Measurements from ENCODE around the gene IL19.

Gene IL19

GRCh38 chr1:206770531-206771337 is at the start of gene IL19:
TSS of gene IL19 (plus strand) at chr1:206770773. CDS start at chr1:206836663, 65,890 bp downstream.
- DNase-seq (ENCODE audit: low read depth) = no peak

- DNase-seq (ENCODE audit: low read depth) = no peak
Observed at GRCh38 chr1:206721454-206721853, 49.1 kb upstream of the IL19 start.

- no peak for DNase-seq (ENCODE audit: low read depth)
Observed at GRCh38 chr1:206722751-206723461, 47.7 kb upstream of the IL19 start.

GRCh38 chr1:206723462-206723804 is 47.1 kb upstream of the IL19 start:
- DNase-seq (ENCODE audit: low read depth) = no peak

- DNase-seq (ENCODE audit: low read depth) = no peak
Observed at GRCh38 chr1:206723805-206724472, 46.6 kb upstream of the IL19 start.

GRCh38 chr1:206725109-206725963 is 45.2 kb upstream of the IL19 start:
- DNase-seq (ENCODE audit: low read depth) = peak; percentile 43

GRCh38 chr1:206727981-206728696 is 42.4 kb upstream of the IL19 start:
- no peak for DNase-seq (ENCODE audit: low read depth)

GRCh38 chr1:206728697-206728987 is 41.9 kb upstream of the IL19 start:
- no peak for DNase-seq (ENCODE audit: low read depth)

GRCh38 chr1:206729050-206729449 is 41.5 kb upstream of the IL19 start:
- DNase-seq (ENCODE audit: low read depth) = no peak

- no peak for DNase-seq (ENCODE audit: low read depth)
Observed at GRCh38 chr1:206729507-206729906, 41.1 kb upstream of the IL19 start.

GRCh38 chr1:206732508-206732907 is 38.1 kb upstream of the IL19 start:
- no peak for DNase-seq (ENCODE audit: low read depth)

GRCh38 chr1:206732992-206733391 is 37.6 kb upstream of the IL19 start:
- no peak for DNase-seq (ENCODE audit: low read depth)

GRCh38 chr1:206734499-206735142 is 36.0 kb upstream of the IL19 start:
- DNase-seq (ENCODE audit: low read depth) = peak; percentile 71

GRCh38 chr1:206735553-206736031 is 35.0 kb upstream of the IL19 start:
- no peak for DNase-seq (ENCODE audit: low read depth)

- peak; percentile 32 for DNase-seq (ENCODE audit: low read depth)
Observed at GRCh38 chr1:206736878-206737728, 33.5 kb upstream of the IL19 start.

- no peak for DNase-seq (ENCODE audit: low read depth)
Observed at GRCh38 chr1:206737729-206738201, 32.8 kb upstream of the IL19 start.

- DNase-seq (ENCODE audit: low read depth) = no peak
Observed at GRCh38 chr1:206738370-206739366, 31.9 kb upstream of the IL19 start.

GRCh38 chr1:206739411-206740076 is 31.0 kb upstream of the IL19 start:
- no peak for DNase-seq (ENCODE audit: low read depth)
